ENCODE results near the gene RNF26. TPM values are rescaled to one million over a fixed set of nuclear protein-coding genes. Genes with fewer than 3 reads are reported as not detected.

Gene RNF26
- total RNA-seq, 4 donors from 2014 or later = 8.9 to 11.1 (median 9.4) TPM

DNA sequence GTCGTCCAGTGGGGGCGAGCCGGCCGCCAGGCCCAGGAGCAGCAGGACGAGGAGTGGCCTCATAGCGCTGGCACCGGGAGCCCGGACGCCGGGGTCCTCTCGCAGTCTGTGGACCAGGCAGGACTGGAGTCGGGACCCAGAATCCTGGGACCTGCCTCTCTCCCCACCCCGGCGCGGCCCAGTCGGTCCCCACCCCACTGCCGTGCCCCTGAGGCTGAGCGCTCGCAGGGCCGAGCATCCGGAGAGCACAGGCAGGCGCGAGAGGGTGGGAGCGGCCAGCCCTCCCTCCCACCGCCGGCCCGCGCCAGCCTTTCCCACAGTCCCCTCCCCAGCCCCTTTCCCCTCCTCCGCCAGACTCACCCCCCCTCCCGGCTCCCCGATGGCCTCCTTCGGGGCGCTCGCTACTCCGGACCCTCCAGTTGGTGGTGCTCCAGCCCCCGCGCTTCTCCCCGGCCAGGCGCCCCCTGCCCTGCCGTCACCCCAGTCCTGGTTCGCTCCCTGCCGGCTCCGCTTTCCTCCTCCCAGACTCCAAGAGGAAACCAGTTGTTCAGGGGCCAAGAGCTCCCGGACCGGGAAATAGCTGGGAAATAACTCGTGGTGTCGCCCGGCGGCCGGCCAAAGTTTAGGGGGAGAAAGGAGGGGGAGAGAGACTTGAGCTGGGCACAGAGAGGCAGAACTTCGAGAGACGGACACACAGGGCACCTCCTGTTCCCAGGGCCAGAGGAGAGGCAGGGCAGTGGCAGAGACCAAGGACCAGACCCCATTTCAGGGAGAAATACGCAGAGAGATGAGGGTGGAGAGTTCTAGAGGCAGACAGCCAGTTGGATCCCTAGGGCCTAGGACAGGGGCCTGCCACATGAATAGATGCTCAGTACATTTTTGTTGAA lies 6.3 kb downstream of the RNF26 start, which contains the start of gene C1QTNF5:
TSS of gene C1QTNF5 (minus strand) at position 549 of the 887 bp plus-strand sequence. CDS start at position 63, 486 bp downstream.
- ATAC-seq (ENCODE audit: low FRiP score) = peak; percentile 13
- TF ChIP-seq, protein P1, sequence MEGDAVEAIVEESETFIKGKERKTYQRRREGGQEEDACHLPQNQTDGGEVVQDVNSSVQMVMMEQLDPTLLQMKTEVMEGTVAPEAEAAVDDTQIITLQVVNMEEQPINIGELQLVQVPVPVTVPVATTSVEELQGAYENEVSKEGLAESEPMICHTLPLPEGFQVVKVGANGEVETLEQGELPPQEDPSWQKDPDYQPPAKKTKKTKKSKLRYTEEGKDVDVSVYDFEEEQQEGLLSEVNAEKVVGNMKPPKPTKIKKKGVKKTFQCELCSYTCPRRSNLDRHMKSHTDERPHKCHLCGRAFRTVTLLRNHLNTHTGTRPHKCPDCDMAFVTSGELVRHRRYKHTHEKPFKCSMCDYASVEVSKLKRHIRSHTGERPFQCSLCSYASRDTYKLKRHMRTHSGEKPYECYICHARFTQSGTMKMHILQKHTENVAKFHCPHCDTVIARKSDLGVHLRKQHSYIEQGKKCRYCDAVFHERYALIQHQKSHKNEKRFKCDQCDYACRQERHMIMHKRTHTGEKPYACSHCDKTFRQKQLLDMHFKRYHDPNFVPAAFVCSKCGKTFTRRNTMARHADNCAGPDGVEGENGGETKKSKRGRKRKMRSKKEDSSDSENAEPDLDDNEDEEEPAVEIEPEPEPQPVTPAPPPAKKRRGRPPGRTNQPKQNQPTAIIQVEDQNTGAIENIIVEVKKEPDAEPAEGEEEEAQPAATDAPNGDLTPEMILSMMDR (IDR thresholded peaks at IDR 0.05) = no peak
- no peak for DNase-seq (ENCODE audit: low spot score)

DNA sequence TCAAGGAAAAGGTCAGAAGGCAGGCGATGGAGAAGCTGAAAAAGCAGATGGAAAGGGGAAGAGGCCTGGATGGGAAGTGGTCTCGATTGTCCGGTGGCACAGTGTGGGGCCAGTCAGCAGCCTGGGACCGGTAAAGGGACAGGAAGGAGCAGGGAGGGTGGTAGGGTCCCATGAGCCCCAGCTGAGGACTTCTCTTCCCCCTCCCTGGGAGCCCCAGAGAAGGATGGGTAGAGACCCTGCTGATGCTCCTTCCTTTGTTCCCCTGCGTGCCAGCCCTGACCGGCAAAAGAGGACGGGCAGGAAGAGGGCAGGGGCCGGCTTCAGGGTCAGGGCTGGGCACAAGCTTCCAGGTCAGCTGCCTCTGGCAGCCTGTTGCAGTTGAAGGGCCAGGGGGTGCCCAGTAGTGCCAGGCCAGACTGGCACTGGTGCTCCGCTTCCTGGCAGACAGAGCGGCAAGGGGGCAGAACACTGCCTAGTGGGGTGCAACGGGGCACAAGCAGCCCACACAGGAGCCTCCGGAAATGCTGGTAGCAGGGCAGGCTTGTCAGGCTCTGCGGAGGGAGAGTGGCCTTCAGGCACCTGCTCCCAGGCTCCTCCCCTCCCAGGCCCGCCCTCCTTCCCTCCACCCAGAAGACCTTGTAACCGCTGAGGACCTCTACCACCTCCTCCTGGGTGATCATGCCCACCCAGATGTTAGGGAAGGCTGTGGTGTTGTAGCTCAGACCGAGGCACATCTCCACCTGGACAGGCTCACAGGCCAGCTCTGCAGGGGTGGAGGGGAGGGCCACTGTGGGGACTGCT lies 7.1 kb downstream of the RNF26 start:
- DNase-seq (ENCODE audit: low spot score) (no peak), ATAC-seq (ENCODE audit: low FRiP score) (no peak)
- TF ChIP-seq, protein P1 (IDR thresholded peaks at IDR 0.05) = no peak

DNA sequence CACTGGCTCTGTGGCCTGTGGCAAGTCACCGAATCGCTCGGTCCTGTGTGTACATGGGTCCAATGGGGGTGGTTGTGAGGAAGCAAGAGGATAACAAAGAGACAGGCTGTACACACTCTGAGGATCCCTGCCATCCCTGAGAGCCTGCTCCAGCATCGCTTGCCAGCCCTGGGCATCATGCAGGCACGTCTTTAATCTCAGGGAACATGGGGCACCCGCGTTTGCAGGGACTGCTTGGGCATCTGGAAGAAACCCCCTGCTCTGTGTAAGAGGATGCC lies 7.6 kb downstream of the RNF26 start:
- TF ChIP-seq, protein P1 (IDR thresholded peaks at IDR 0.05) = no peak
- DNase-seq (ENCODE audit: low spot score) (no peak), ATAC-seq (ENCODE audit: low FRiP score) (no peak)

DNA sequence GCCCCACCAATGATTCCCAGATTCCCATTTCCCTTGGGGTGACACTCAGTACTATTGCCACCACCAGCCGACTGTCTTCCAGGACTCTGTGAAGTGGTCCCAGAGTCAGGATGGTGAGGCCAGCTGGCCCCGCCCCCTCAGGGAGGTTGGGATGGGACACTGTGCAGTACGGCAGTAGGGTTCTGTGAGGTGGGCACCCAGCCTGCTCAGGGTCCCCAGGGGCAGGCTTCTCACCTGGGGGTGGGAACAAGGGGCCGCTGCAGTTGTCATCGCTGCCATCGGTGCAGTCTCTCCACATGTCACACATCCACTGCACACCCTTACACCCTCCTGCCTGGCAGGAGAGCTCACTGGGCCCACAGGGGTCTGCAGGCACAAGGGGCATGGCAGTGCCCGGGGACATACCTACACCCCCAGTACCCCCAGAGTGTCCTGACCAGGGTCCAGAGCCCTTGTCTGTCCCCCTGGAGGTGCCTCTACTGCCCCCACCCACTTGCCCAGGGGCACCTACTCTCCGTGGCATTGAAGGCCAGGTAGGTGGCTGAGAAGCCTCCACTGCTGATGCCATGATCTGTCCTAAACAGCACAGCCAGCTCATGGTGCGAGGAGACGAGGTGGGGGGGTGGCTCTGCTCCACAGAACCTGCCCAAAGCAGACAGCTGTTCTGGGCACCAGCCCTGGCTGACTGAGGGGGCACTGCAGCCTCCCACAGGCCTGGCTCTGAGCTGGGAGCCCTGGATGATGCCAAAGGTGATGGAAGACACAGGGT lies 8.2 kb downstream of the RNF26 start:
- TF ChIP-seq, protein P1 (IDR thresholded peaks at IDR 0.05) = no peak
- DNase-seq (ENCODE audit: low spot score) (no peak), ATAC-seq (ENCODE audit: low FRiP score) (no peak)

DNA sequence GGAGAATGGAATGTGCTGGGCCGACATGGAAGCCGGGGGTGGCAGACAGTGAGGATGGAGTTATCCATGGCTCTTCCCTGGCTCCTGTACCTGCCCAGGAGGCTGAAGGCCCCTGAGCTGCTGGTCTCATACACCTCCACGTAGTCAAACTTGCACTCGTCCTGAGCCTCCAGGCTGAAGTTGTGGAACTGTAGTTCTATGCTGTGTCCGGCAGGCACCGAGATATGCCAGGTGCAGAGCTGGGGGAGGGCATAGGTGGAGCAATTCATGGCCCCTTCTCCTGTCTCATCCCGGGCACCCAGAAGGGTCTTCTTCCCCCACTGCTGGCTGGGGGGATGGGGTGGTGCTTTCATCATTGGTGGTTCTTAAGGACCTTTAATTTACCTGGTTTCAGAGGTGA lies 9.4 kb downstream of the RNF26 start:
- DNase-seq (ENCODE audit: low spot score) (no peak), ATAC-seq (ENCODE audit: low FRiP score) (no peak)
- TF ChIP-seq, protein P1 (IDR thresholded peaks at IDR 0.05) = no peak

DNA sequence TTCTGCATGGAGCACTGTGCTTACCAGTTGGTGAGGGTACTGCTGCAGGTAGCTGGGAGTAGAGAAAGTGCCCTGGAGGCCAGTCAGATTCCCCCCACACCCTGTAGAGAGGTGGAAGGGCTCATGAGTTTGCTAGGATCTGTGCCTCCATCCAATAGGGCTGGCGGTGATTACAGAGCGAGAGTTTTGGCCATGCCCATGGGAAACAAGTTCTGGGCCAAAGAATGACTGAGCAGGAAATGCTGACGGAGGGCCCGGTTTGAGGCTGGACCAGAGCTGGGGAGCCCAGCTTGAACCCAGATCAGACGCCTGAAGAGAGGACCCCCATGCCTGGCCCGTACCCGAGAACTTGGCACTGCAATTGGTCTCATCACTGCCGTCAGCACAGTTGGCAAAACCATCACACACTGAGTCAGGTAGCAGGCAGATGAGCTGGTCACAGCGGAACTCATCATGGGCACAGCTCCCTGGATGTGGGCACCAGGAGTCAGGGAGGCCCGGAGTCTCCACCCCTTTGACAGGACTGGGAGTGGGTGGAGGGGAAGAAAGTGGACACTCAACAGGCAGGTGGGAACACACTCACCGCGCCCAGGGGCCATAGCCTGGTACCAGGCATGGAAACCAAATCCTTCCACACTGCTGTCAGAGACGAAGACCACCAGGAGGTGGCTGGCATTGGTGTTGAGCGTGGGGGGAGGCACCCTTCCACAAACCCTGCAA lies 10.1 kb downstream of the RNF26 start:
- no peak for DNase-seq (ENCODE audit: low spot score)
- no peak for ATAC-seq (ENCODE audit: low FRiP score)
- TF ChIP-seq, protein P1 (IDR thresholded peaks at IDR 0.05) = no peak
